Embryonic facial prominence (tissue), 1 donor: ENCODE measurements around the gene TMEM258.

Experiments
- DNase-seq: peaks from one replicate; pipeline ENCODE4 v3.0.0-alpha.2; 2016; ENCODE audit errors: extremely low spot score

The TMEM258 gene

DNA sequence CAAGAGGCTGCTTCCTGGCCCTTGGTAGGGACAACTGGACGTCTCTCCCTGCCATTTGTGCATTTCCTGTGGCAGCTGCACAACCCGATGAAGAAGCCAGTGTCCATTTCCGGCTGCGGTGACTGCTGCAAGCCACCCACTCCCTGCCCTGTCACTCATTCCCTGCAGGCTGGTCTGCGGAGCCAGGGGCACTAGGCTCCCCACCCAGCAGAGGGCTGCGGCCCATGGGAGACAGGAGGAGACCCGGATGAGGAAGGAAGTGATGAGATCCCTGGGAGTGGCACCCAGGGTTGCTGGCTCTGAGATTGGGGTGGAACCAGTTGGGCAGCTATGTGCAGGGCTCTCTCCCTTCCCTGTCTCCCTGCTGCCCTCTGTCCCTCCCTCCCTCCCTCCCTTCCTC, 50.0 kb downstream of the TMEM258 start:
- no peak for DNase-seq

DNA sequence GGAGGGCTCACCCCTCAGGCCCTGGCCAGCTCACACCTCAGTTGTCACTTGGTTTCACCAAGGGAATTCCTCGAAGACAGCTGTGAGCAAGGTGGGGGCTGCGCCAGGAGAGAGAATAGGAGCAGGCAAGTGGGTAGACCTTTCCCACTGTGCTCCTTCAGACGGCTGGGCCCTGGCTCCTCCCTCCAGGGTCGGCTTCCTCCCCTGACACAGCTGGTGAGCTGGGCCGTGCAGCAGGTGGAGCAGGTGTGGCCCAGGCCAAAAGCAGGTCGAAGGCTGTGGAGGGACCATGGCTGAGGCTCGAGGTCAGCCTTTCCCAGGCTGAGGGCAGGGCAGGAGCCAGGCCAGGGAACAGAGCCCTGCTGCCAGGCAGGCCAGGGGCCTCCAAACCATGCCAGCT, 52.4 kb downstream of the TMEM258 start:
- DNase-seq, result no peak

DNA sequence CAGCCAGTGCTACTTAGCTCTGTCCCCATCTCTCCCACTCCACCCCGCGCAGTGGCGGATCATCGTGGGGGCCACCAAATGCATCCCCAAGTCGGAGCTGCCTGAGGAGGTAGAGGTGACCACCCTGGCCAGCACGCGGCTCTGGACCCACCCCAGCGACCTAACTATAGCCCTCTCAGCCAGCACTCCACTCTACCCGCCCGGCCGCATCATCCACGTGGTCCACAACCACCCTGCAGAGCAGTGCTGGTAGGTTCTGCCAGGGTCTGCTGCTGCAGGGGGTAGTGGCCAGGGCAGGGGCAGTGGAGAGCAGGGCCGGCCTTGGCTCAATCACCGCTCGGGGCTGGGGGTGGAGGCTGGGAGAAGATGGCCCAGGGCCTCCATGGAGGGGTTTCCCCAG, 53.0 kb downstream of the TMEM258 start:
- DNase-seq, result no peak
